C4-2B (cell line): Measurements from ENCODE around the gene ADIPOR2.

Experiments
- H3K27ac ChIP-seq: fragments of 450-650 bp; 2 replicates; pipeline ENCODE4 v1.5.1; 2017
- ZFX ChIP-seq: fragments of 450-650 bp; IDR thresholded peaks from 2 replicates; pipeline ENCODE4 v1.6.1; 2017
- TF ChIP-seq, protein P1 (sequence below): fragments of 450-650 bp; conservative IDR thresholded peaks from 2 replicates; pipeline ENCODE4 v1.5.1; 2017; ENCODE audit warnings: mild to moderate bottlenecking

Gene ADIPOR2

DNA sequence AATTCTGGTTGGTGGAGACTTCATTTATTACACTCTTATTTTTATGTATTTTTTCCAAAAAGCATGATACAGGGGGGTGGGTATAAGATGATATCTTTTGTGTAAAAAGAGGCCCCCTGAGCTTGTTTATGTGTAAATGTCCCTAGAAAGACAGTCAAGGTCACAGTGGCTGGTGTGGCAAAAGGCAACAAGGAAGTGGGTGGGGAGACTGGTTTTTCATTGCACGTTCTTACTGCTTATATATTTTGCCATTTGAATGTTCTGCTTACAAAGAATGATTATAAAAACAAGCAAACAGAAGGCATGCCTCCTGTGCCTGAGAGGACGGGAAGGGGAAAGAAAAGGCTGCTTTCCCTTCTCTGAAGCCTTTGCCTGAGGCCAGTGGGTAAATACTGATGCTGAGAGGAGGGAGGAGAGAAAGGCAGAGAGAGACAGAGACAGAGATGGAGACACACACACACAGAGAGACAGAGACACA is 24.1 kb upstream of the ADIPOR2 start:
- no peak overlapping the region; the same call in 1 of the 2 replicates for H3K27ac ChIP-seq
- TF ChIP-seq, protein P1, sequence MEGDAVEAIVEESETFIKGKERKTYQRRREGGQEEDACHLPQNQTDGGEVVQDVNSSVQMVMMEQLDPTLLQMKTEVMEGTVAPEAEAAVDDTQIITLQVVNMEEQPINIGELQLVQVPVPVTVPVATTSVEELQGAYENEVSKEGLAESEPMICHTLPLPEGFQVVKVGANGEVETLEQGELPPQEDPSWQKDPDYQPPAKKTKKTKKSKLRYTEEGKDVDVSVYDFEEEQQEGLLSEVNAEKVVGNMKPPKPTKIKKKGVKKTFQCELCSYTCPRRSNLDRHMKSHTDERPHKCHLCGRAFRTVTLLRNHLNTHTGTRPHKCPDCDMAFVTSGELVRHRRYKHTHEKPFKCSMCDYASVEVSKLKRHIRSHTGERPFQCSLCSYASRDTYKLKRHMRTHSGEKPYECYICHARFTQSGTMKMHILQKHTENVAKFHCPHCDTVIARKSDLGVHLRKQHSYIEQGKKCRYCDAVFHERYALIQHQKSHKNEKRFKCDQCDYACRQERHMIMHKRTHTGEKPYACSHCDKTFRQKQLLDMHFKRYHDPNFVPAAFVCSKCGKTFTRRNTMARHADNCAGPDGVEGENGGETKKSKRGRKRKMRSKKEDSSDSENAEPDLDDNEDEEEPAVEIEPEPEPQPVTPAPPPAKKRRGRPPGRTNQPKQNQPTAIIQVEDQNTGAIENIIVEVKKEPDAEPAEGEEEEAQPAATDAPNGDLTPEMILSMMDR, result no peak

DNA sequence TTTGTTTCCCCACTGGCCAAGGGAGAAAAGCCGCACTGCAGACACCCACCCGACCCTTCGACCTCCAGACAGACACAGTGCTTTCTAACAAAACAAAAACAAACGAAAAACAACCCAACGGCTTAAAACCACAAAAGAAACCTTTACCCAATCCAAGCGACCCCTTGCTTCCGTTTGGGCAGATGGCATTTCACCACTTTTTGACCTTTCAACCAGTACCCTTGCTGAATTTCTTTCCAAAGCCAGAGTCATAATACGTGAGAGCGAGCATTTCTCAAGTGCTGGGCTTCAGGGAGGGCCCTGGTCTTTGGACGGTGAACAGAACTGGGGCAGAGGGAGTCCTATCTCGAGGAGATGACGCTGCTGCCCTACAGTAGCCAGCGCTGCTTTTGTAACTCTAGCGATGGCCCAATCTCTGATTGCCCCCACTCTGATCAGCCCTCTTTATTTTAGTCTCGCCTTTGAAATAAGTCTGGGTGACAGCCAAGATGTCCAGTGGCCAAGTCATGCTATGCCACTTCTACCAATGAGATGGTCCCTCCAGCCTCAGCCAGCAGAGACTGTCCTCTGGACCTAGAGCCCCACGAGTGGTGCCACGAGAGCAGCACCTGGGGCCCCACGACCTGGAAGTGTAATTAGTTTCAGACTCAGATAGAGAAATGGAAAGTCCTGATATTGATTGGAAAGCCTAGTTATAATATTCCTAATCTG is 21.9 kb upstream of the ADIPOR2 start:
- TF ChIP-seq, protein P1, result no peak
- TF ChIP-seq ZFX, result no peak
- H3K27ac ChIP-seq, result no peak overlapping the region

DNA sequence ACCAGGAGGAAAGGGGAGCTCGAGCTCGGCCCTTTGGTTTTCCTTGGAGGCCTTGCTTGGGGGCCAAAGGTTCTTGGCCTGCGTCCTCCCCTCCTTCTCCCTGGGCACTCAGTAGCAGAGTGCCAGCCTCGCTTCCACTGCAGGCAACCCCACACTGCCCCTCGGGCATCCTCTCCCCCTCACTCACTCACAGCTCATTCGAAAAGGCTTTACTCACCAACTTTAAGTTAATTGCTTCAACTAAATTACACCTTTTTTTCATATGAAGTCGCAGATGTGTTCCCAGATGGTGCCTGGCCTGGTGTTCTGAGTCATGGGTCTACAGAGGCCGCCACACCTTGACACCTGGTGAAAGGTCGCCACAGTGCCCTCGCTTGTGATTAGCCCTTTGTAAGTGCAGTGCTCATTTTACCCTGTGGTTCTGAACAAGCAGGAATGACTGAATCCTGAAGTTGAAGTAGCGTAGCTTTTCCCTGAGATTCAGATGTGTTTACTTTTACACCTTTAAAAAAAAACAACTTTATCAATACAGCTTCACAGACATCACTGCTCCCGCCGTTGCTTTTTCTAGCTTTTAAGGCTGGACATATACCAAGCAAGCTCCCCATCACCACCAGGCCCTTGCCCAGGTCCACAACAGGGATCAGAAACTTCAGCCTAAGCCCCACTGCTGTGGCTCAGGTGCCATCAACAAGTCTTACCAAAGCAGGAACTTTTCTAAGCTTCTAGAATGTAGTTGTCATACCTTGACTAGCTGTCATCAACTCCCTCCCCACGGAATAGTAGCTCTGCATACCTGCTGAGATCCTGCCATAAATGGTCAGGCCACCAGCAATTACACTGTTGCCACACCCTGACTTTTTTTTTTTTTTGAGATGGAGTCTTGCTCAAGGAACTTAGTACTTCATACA is 20.3 kb upstream of the ADIPOR2 start:
- TF ChIP-seq, protein P1, result no peak
- no peak for TF ChIP-seq ZFX
- H3K27ac ChIP-seq, result no peak overlapping the region

DNA sequence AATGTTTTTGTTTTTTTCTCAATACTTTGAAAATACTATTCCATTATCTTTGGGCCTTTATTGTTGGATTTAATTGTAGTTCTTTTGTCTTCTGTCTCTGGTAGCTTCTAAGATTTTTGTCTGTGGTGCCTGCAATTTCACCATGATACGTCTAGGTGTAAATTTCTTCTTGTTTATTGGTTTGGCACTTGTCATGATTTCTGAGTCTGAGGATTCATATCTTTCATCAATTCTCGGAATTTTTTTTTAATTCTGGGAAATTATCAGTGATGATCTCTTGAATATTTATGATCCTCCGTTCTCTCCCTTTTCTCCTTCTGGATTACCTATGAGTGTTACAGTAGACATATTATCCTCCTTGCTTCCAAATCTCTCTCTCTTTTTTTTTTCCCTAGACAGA is 14.8 kb upstream of the ADIPOR2 start:
- no peak for TF ChIP-seq ZFX
- TF ChIP-seq, protein P1, result no peak
- H3K27ac ChIP-seq, result no peak overlapping the region

DNA sequence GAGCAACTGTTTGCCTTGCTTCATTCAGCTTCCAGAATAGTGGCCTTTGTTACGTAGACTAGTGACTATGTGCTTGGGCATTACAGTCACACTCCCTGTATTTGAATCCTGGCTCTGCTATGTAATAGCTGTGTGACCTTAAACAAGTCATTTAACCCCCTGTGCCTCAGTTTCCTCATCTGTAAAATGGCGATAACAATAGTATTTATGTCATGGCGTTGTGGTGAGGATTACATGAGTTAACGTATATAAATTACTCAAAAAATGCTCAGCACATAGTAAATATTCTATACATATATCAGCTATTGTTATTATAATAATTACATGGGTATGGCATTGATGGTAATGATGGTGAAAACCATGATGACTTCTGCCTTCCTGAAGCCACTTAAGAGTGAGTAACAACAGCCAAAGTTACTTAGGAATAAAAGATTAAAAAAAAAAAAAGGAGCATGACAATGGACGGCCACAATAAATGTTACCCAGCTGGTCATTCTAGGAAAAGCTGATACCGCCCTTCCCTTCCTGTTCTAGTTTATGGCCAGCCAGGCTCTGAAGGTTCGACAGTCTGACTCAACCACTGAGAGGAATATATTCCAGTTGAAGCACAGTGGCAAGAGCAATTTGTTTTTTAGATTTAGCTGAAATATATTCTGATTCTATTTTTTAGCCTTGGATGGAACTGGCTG is 9.9 kb upstream of the ADIPOR2 start:
- no peak overlapping the region for H3K27ac ChIP-seq
- TF ChIP-seq, protein P1, result no peak
- no peak for TF ChIP-seq ZFX

DNA sequence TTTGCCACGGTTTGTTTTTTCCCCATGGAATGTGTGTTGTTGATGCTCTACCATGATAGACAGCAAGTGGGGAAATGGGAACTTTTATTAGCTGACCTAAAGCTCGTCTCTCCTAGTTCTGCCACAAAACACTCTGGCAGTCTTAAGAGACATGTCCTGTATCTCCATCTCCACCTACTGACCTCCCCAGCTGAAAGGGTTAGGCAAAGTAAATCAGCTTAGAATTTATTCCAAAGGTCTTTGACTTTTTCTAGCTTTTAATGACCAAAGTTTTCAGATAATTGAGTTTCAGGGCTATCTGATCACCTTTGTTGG is 9.4 kb upstream of the ADIPOR2 start:
- H3K27ac ChIP-seq, result no peak overlapping the region
- TF ChIP-seq ZFX, result no peak
- TF ChIP-seq, protein P1, result no peak
